Lung (tissue), 16 donors: Measurements from ENCODE around the gene LAT. TPM values are rescaled to one million over a fixed set of nuclear protein-coding genes. Genes with fewer than 3 reads are reported as not detected.

Experiments used
- ATAC-seq: fragments of 200-7000 bp; cut with Tn5 transposase; one replicate; pipeline ENCODE4 v1.9.1; 2020; ENCODE audit warnings: moderate number of reproducible peaks; ENCODE audit not compliant: insufficient read depth, low FRiP score
- DNase-seq, 3 donors: peaks; one replicate each; pipeline ENCODE4 v3.0.0-alpha.2; 2013 to 2017
- H3K27ac ChIP-seq, 2 donors: one replicate each; pipeline ENCODE4 v1.5.1; 2013; ENCODE audit warnings: mild to moderate bottlenecking in 2 of 2, moderate library complexity in 2 of 2, control low read depth in 1 of 2, inconsistent platforms in 1 of 2, low read depth in 1 of 2, low read length in 1 of 2
- H3K27me3 ChIP-seq, 3 donors: one replicate each; pipeline ENCODE4 v1.5.1; 2013; ENCODE audit warnings: low read length in 2 of 3; ENCODE audit not compliant: control insufficient read depth in 3 of 3, insufficient read depth in 3 of 3
- H3K36me3 ChIP-seq, 4 donors: one replicate each; pipeline ENCODE4 v1.5.1; 2013; ENCODE audit warnings: low read length in 4 of 4, mild to moderate bottlenecking in 1 of 4, moderate library complexity in 1 of 4; ENCODE audit not compliant: control insufficient read depth in 4 of 4, insufficient read depth in 4 of 4
- H3K4me1 ChIP-seq, 5 donors: one replicate each; pipeline ENCODE4 v1.5.1; 2013; ENCODE audit warnings: low read length in 5 of 5, mild to moderate bottlenecking in 2 of 5, moderate library complexity in 1 of 5; ENCODE audit not compliant: control insufficient read depth in 5 of 5, insufficient read depth in 5 of 5
- H3K4me3 ChIP-seq: one replicate; pipeline ENCODE4 v1.5.1; 2013; ENCODE audit warnings: mild to moderate bottlenecking, control low read depth, moderate library complexity
- H3K9ac ChIP-seq, 2 donors: one replicate each; pipeline ENCODE4 v1.5.1; 2013; ENCODE audit warnings: low read length in 2 of 2, control low read depth in 1 of 2; ENCODE audit not compliant: insufficient read depth in 1 of 2
- H3K9me3 ChIP-seq, 4 donors: one replicate each; pipeline ENCODE4 v1.5.1; 2013; ENCODE audit warnings: low read length in 3 of 4, mild to moderate bottlenecking in 1 of 4, moderate library complexity in 1 of 4; ENCODE audit not compliant: control insufficient read depth in 4 of 4, insufficient read depth in 3 of 4
- WGBS, 2 donors: extraction: QIAGEN DNeasy Blood & Tissue Kit; methylation state at CpG; one replicate each; pipeline ENCODE4 v1.1.7; 2013; 5-methylcytosine and 5-hydroxymethylcytosine counted together
- long read RNA-seq, 5 donors: transcript quantifications; one replicate each; lab custom pipeline, GENCODE V29; 2026
- polyA plus RNA-seq, 2 donors: library from polyadenylated mRNA; stranded (reverse); fragments of 200-250 nt; gene quantifications; one replicate each; pipeline ENCODE4 v1.2.1, GENCODE V29; 2013
- total RNA-seq, 2 donors: library from RNA; depleted of rRNA in 1 of 2; stranded (reverse); fragments of >200 nt in 1 of 2; gene quantifications; one replicate each; pipeline ENCODE4 v1.2.1, GENCODE V29; 2014 to 2021
- TF ChIP-seq, protein P1 (sequence below): IDR thresholded peaks from 2 replicates; pipeline ENCODE4 v1.5.1; 2012; ENCODE audit warnings: mild to moderate bottlenecking; ENCODE audit errors: control extremely low read depth, extremely low read depth
- donor health status: control.
- donor health status: control.
- donor health status: Bipolar disorder and iron deficiency.
- donor health status: healthy.
- donor health status: DM: yes; HTN: yes; CAD: no.

The LAT gene, protein sequence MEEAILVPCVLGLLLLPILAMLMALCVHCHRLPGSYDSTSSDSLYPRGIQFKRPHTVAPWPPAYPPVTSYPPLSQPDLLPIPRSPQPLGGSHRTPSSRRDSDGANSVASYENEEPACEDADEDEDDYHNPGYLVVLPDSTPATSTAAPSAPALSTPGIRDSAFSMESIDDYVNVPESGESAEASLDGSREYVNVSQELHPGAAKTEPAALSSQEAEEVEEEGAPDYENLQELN
- total RNA-seq (10 to 100 TPM in 1 of 2 donors, 1 to 10 TPM in 1; 2.9 to 14.3 TPM), polyA plus RNA-seq (10 to 100 TPM; 12.6 to 16.6 TPM)
- long read RNA-seq, donor 1, partial matches to known transcripts: 0 of 3 reads
- long read RNA-seq, donor 1, other reads (novel, unspliced or antisense): 0 of 3 reads
- long read RNA-seq, donor 2: 0 reads
- long read RNA-seq, donor 3: 0 reads
- long read RNA-seq, donor 4: 0 reads
- long read RNA-seq, donor 5, partial matches to known transcripts: 0 of 1 reads
- long read RNA-seq, donor 5, other reads (novel, unspliced or antisense): 0 of 1 reads

DNA sequence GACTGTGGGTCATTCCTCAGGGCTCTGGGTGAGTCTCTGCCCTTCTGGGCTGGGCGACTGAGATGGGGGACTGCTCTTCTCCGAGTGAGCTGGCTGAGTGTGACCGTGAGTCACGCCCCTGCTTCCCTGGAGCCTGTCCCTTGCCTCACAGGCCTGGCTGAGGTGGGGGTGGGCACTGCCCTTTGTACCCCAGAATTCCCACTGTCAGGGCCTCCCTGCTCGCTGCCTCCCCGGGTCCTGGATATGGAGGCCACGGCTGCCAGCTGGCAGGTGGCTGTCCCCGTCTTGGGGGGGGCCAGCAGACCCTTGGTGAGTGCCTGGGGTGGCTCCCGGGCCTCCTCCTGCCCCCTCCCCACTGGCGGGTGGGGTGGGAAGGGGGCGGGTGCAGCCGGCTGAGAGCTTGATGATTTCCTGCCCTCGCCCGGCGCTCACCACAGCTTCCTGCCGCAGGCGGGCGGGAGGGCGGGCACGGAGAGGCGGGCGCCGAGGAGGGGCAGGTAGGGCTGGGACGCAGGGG is at the start of gene LAT:
Gene LAT, plus strand, starts transcription at position 434 of the 517 bp plus-strand sequence. CDS start 366 bp downstream, outside the sequence.
- peaks cover 5 to 53% (median 26%) of the 10 kb centered on the region in 4 donors for H3K36me3 ChIP-seq
- ATAC-seq (peak; percentile 48), DNase-seq (no peak)
- H3K4me3 ChIP-seq: no peak within 1 kb of the TSS
- H3K27me3 ChIP-seq: no peaks in the 10 kb centered on the region
- no peaks in the 10 kb centered on the region for H3K4me1 ChIP-seq
- 15 to 43% methylated on average over 16 to 24 of the region's 24 CpGs for WGBS, 2 donors
- TF ChIP-seq, protein P1, sequence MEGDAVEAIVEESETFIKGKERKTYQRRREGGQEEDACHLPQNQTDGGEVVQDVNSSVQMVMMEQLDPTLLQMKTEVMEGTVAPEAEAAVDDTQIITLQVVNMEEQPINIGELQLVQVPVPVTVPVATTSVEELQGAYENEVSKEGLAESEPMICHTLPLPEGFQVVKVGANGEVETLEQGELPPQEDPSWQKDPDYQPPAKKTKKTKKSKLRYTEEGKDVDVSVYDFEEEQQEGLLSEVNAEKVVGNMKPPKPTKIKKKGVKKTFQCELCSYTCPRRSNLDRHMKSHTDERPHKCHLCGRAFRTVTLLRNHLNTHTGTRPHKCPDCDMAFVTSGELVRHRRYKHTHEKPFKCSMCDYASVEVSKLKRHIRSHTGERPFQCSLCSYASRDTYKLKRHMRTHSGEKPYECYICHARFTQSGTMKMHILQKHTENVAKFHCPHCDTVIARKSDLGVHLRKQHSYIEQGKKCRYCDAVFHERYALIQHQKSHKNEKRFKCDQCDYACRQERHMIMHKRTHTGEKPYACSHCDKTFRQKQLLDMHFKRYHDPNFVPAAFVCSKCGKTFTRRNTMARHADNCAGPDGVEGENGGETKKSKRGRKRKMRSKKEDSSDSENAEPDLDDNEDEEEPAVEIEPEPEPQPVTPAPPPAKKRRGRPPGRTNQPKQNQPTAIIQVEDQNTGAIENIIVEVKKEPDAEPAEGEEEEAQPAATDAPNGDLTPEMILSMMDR: no peak
- H3K27ac ChIP-seq: peak within 1 kb of the TSS in 1 of 2 donors; percentile 18
- no peak within 1 kb of the TSS for H3K9ac ChIP-seq
- H3K9me3 ChIP-seq: peaks cover 0 to 5% (median 3%) of the 10 kb centered on the region in 4 donors

DNA sequence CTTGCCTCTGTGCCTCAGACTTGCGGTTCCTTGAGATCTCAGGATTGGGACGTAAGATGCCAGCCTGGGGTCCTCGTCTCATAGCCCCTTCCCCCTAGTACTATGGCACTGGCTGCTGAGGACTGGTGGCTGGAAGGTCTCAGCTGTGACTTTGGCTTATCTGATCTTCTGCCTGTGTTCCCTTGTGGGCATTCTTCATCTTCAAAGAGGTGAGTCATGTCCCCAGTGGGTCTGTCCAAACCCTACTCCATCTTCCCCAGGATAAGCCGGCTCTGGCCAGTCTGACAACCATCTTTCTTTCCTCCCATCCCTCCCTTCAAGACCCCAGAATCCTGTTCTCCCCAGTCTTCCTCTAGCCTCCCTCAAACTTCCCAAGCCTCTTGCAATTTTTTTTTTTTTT is 49.5 kb upstream of the LAT start:
- no peak overlapping the region for H3K27ac ChIP-seq
- DNase-seq (no peak), ATAC-seq (no peak)
- TF ChIP-seq, protein P1: no peak
- 94 to 98% methylated on average over 4 of the region's 4 CpGs for WGBS, 2 donors
- H3K36me3 ChIP-seq: no peaks in the 10 kb centered on the region
- no peaks in the 10 kb centered on the region for H3K9me3 ChIP-seq
- no peak overlapping the region for H3K4me3 ChIP-seq
- H3K27me3 ChIP-seq: no peaks in the 10 kb centered on the region
- H3K4me1 ChIP-seq: peaks cover 0 to 5% (median 0%) of the 10 kb centered on the region in 5 donors
- no peak overlapping the region for H3K9ac ChIP-seq

DNA sequence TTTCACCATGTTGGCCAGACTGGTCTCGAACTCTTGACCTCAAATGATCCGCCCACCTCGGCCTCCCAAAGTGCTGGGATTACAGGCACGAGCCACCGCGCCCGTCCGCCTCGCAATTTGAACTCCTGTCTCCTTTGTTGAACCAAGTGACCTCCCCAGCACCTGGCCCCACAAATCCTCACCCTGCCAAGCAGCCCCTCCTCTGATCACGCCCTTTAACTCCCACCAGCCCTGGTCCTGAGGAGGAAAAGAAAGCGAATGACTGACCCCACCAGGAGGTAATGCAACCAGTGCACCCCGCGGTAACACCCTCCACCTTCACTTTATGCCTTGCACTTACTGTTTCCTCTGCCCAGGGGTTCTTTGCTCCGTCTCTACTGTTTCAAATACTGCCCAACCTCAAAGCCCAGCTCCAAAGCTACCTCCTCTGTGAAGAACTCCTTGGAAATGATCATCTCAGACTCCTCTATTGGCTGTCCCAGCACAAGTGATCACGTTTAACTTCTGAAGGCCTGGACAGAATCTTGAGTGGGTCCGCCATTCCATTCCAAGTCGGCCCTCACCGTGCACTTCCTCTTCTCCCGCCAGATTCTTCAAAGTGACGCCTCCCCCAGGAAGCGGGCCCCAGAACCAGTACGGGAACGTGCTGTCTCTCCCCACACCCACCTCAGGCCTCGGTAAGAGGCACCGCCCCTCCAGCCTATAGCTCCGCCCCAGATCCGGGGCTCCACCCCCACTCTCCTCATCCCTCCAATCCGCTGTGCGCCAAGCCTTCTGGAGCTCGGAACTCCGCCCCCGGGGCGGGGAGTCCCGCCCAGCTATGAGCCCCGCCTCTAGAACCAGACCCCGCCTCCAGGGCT is 48.7 kb upstream of the LAT start:
- peak; percentile 56 to 76 (median 62) for DNase-seq
- no peaks in the 10 kb centered on the region for H3K36me3 ChIP-seq
- no peaks in the 10 kb centered on the region for H3K9me3 ChIP-seq
- H3K27ac ChIP-seq: no peak overlapping the region
- no peak overlapping the region for H3K4me3 ChIP-seq
- no peaks in the 10 kb centered on the region for H3K27me3 ChIP-seq
- ATAC-seq: peak; percentile 100
- H3K4me1 ChIP-seq: peaks cover 0 to 5% (median 0%) of the 10 kb centered on the region in 5 donors
- TF ChIP-seq, protein P1: no peak
- 26 to 29% methylated on average over 36 of the region's 36 CpGs for WGBS, 2 donors
- peak overlapping the region in 1 of 2 donors; percentile 1 for H3K9ac ChIP-seq
